GM12872 (cell line): Measurements from ENCODE around the gene PTPN1.

Experiments
- CTCF ChIP-seq: IDR thresholded peaks from 3 replicates; pipeline ENCODE4 v1.5.1; 2011; ENCODE audit warnings: low read depth, mild to moderate bottlenecking, low read length, moderate library complexity; ENCODE audit not compliant: insufficient read depth

Gene PTPN1

GRCh38 chr20:50513169-50514034, 3.2 kb downstream of the PTPN1 start:
- no peak for TF ChIP-seq CTCF

GRCh38 chr20:50514035-50514337, 3.8 kb downstream of the PTPN1 start:
- TF ChIP-seq CTCF: no peak

- no peak for TF ChIP-seq CTCF
Measured at GRCh38 chr20:50514750-50515149, 4.6 kb downstream of the PTPN1 start.

GRCh38 chr20:50515471-50516106, 5.4 kb downstream of the PTPN1 start:
- TF ChIP-seq CTCF: no peak

DNA sequence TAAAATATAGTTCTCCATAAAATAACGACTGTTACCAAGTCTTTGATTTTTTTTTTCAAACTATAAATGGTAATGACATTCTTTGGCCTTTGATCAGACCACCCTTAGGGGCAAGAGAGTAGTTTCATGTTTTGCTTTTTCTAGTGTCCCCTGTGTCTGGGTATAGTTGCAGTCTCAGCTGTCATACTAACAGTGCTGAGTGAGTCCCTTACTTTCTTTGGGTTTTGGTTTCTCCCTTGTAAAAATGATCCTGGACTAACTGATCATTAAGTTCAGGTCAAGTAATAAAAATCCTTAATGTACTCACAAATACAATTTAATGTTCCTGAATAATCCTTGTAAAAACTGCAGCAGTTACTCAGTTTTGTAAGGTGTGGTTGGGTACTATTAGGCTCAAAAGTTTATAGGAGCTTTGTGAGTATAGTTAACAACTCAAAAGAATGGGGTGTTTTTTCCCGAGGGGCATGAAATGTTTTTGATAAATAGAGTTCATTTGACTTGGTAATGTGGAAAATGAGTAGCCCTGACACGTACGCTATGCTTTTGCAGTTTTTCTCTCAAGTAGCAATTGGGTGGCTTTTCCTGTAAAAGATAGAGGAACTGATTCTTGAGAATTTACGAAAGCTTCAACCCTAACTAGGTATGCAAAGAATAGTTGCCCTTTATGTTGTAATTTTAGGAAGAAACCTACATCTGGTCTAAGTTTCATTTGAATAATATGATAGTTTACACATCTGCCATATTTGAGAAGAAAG, 6.2 kb downstream of the PTPN1 start:
- no peak for TF ChIP-seq CTCF

DNA sequence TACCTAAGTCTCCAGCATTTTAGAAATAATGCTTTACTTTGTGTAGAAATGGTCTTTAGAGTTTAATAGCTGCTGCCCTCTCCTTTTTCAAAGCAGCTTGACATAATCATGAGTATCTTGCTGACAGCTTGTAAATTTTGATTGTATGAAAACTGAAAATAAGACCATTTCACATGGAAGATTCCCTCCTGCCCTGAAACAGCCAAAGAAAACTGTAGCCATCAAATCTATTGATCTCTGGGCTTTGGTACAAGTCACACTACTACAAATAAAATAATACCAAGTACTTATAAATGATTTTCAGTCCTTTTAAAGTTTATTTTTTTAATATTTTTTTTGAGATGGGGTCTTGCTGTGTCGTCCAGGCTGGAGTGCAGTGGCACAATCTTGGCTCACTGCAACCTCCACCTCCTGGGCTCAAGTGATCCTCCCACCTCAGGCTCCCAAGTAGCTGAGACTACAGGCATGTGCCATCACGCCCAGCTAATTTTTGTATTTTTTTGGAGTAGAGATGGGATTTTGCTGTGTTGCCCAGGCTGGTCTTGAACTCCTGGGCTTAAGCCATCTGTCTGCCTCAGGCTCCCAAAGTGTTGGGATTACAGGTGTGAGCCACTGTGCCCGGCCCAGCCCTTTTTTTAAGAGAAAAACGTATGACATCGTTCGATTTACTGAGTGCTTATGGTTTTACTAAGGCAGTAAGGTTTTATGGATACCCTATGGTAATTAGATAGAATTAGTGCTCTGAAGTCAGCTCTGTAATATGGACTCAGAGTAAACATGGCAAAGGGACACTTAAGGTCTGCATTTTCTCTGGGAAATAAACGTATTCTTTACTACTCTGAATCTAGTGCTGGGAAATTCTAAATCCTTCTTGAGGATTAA, 7.0 kb downstream of the PTPN1 start:
- no peak for TF ChIP-seq CTCF

- TF ChIP-seq CTCF: no peak
Measured at GRCh38 chr20:50517817-50518154, 7.6 kb downstream of the PTPN1 start.
